Suprapubic skin (tissue), 4 donors: ENCODE results near the gene LRGUK.

Experiments
- EP300 ChIP-seq: sonication (generic); formaldehyde crosslinking; IDR thresholded peaks from one replicate; pipeline ENCODE4 v1.6.1; 2017; ENCODE audit warnings: antibody characterized with exemption
- POLR2A ChIP-seq, 2 donors: fragments of 450-650 bp; IDR thresholded peaks; one replicate each; pipeline ENCODE4 v1.6.1; 2017; ENCODE audit warnings: antibody characterized with exemption in 2 of 2, mild to moderate bottlenecking in 2 of 2, moderate library complexity in 2 of 2
- POLR2AphosphoS5 ChIP-seq, 3 donors: sonication (generic); formaldehyde crosslinking; IDR thresholded peaks; one replicate each; pipeline ENCODE4 v1.6.1; 2017; ENCODE audit warnings: antibody characterized with exemption in 3 of 3
- TF ChIP-seq, protein P1 (sequence below), 2 donors: fragments of 200-600 bp in 1 of 2; fragments of 450-650 bp in 1 of 2; sonication (generic) in 1 of 2; IDR thresholded peaks; one replicate each; pipeline ENCODE4 v1.5.1; 2016 to 2019; ENCODE audit warnings: antibody characterized with exemption in 2 of 2, mild to moderate bottlenecking in 1 of 2, moderate library complexity in 1 of 2

DNA sequence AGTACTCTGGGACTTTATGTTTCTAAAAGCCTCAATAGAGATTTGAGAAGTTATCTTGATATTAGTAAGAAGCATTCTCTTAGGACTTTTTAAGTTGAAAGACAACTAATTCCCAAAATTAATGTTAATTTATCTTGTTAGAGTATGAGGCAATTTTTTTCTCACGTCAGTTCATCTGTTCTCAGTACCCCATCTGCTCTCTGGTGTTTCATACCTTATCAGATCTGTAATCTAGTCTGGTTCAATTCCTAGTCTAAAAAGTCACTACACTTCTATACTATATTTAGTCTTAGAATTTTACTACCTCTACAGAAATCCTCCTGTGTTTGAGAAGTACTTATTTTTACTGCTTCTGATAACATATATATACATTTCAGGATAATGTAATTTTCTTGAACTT lies 66.1 kb downstream of the LRGUK start:
- TF ChIP-seq, protein P1, sequence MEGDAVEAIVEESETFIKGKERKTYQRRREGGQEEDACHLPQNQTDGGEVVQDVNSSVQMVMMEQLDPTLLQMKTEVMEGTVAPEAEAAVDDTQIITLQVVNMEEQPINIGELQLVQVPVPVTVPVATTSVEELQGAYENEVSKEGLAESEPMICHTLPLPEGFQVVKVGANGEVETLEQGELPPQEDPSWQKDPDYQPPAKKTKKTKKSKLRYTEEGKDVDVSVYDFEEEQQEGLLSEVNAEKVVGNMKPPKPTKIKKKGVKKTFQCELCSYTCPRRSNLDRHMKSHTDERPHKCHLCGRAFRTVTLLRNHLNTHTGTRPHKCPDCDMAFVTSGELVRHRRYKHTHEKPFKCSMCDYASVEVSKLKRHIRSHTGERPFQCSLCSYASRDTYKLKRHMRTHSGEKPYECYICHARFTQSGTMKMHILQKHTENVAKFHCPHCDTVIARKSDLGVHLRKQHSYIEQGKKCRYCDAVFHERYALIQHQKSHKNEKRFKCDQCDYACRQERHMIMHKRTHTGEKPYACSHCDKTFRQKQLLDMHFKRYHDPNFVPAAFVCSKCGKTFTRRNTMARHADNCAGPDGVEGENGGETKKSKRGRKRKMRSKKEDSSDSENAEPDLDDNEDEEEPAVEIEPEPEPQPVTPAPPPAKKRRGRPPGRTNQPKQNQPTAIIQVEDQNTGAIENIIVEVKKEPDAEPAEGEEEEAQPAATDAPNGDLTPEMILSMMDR (IDR thresholded peaks at IDR 0.05): no peak
- TF ChIP-seq POLR2AphosphoS5 (IDR thresholded peaks at IDR 0.05): no peak
- no peak for TF ChIP-seq POLR2A (IDR thresholded peaks at IDR 0.05)
- TF ChIP-seq EP300: no peak
